GM23338 (cell line): ENCODE data around the gene TMPRSS5. TPM values are rescaled to one million over a fixed set of nuclear protein-coding genes. Genes with fewer than 3 reads are reported as not detected.

Experiments used
- ATAC-seq: fragments of 200-7000 bp; cut with Tn5 transposase; 3 replicates; pipeline ENCODE4 v1.9.1; 2020
- DNase-seq: peaks from one replicate; pipeline ENCODE4 v3.0.0-alpha.2; 2015; ENCODE audit warnings: low spot score
- H2AFZ ChIP-seq: fragments of 200-600 bp; sonication (generic); 2 replicates; pipeline ENCODE4 v1.8.0; 2016; ENCODE audit warnings: antibody characterized with exemption, mild to moderate bottlenecking, moderate library complexity
- H3F3A ChIP-seq: fragments of 200-600 bp; sonication (generic); replicated peaks from 2 replicates; pipeline ENCODE4 v1.8.0; 2017; ENCODE audit warnings: antibody characterized with exemption, mixed run types, low read depth
- H3K27ac ChIP-seq: fragments of 200-600 bp; sonication (generic); 2 replicates; pipeline ENCODE4 v1.6.1; 2016; ENCODE audit warnings: low read depth
- H3K27me3 ChIP-seq: fragments of 200-600 bp; sonication (generic); 2 replicates; pipeline ENCODE4 v1.8.0; 2016; ENCODE audit warnings: mild to moderate bottlenecking, mixed run types, moderate library complexity; ENCODE audit not compliant: insufficient read depth
- H3K36me3 ChIP-seq: fragments of 200-600 bp; sonication (generic); 2 replicates; pipeline ENCODE4 v1.8.0; 2016; ENCODE audit warnings: mild to moderate bottlenecking; ENCODE audit not compliant: insufficient read depth
- H3K4me1 ChIP-seq: fragments of 200-600 bp; sonication (generic); 2 replicates; pipeline ENCODE4 v1.8.0; 2016; ENCODE audit warnings: mild to moderate bottlenecking, moderate library complexity; ENCODE audit not compliant: insufficient read depth
- H3K4me2 ChIP-seq: fragments of 200-600 bp; sonication (generic); 2 replicates; pipeline ENCODE4 v1.7.1; 2017; ENCODE audit warnings: mixed run types
- H3K4me3 ChIP-seq: fragments of 200-600 bp; sonication (generic); 2 replicates; pipeline ENCODE4 v1.6.1; 2016; ENCODE audit warnings: mixed run types
- H3K79me2 ChIP-seq: fragments of 200-600 bp; sonication (generic); replicated peaks from 2 replicates; pipeline ENCODE4 v1.8.0; 2017; ENCODE audit warnings: mild to moderate bottlenecking; ENCODE audit not compliant: insufficient read depth
- H3K9me2 ChIP-seq: fragments of 200-600 bp; sonication (generic); 2 replicates; pipeline ENCODE4 v1.8.0; 2017; ENCODE audit not compliant: insufficient read depth
- H4K20me1 ChIP-seq: fragments of 200-600 bp; sonication (generic); replicated peaks from 2 replicates; pipeline ENCODE4 v1.8.0; 2017; ENCODE audit warnings: mild to moderate bottlenecking; ENCODE audit not compliant: insufficient read depth
- H3K27ac Mint-ChIP-seq: 2 replicates; pipeline ENCODE4 v1.8.0; 2020; ENCODE audit warnings: inconsistent platforms, mild to moderate bottlenecking, moderate library complexity, mixed read lengths
- H3K27me3 Mint-ChIP-seq: 3 replicates; pipeline ENCODE4 v1.8.0; 2022; ENCODE audit warnings: low read depth, mild to moderate bottlenecking, moderate library complexity, mixed read lengths, inconsistent platforms; ENCODE audit not compliant: insufficient read depth, poor library complexity
- H3K36me3 Mint-ChIP-seq: 3 replicates; pipeline ENCODE4 v1.8.0; 2021; ENCODE audit warnings: low read depth, mild to moderate bottlenecking, inconsistent platforms, moderate library complexity, mixed read lengths
- H3K4me1 Mint-ChIP-seq: 3 replicates; pipeline ENCODE4 v1.8.0; 2020; ENCODE audit warnings: mild to moderate bottlenecking, inconsistent platforms, mixed read lengths
- H3K4me3 Mint-ChIP-seq: 3 replicates; pipeline ENCODE4 v1.8.0; 2021; ENCODE audit warnings: moderate library complexity, mild to moderate bottlenecking, inconsistent platforms, mixed read lengths
- H3K9me3 Mint-ChIP-seq: 3 replicates; pipeline ENCODE4 v1.8.0; 2020; ENCODE audit warnings: moderate library complexity, mild to moderate bottlenecking, inconsistent platforms, mixed read lengths
- CREB1 ChIP-seq: fragments of 250-450 bp; sonication (Bioruptor Pico); IDR thresholded peaks from 2 replicates; pipeline ENCODE4 v1.5.0; 2020; ENCODE audit warnings: low read depth, mild to moderate bottlenecking, moderate library complexity
- EZH2 ChIP-seq: fragments of 200-600 bp; sonication (generic); IDR thresholded peaks from one replicate; pipeline ENCODE4 v1.8.0; 2017; ENCODE audit warnings: antibody characterized with exemption, mild to moderate bottlenecking, low read depth; ENCODE audit not compliant: unreplicated experiment
- EZH2phosphoT487 ChIP-seq: fragments of 200-600 bp; sonication (generic); IDR thresholded peaks from one replicate; pipeline ENCODE4 v1.8.1; 2018; ENCODE audit warnings: antibody characterized with exemption; ENCODE audit not compliant: unreplicated experiment
- JUNB ChIP-seq: IDR thresholded peaks from one replicate; pipeline ENCODE4 v1.6.1; 2016; ENCODE audit warnings: antibody characterized with exemption; ENCODE audit not compliant: unreplicated experiment
- NANOG ChIP-seq: IDR thresholded peaks from 2 replicates; pipeline ENCODE4 v1.6.1; 2016; ENCODE audit warnings: antibody characterized with exemption, borderline replicate concordance
- POLR2AphosphoS5 ChIP-seq: IDR thresholded peaks from 2 replicates; pipeline ENCODE4 v1.6.1; 2016; ENCODE audit warnings: antibody characterized with exemption, low read depth
- STAT1 ChIP-seq: IDR thresholded peaks from one replicate; pipeline ENCODE4 v1.6.1; 2016; ENCODE audit warnings: antibody characterized with exemption; ENCODE audit not compliant: unreplicated experiment
- ZNF114 ChIP-seq: fragments of 250-450 bp; sonication (Bioruptor Pico); IDR thresholded peaks from 2 replicates; pipeline ENCODE4 v1.5.0; 2020; ENCODE audit warnings: mild to moderate bottlenecking, moderate library complexity
- ZNF331 ChIP-seq: fragments of 250-450 bp; sonication (Bioruptor Pico); IDR thresholded peaks from 2 replicates; pipeline ENCODE4 v1.5.0; 2020; ENCODE audit warnings: low read depth, mild to moderate bottlenecking, moderate library complexity
- polyA plus RNA-seq: library from polyadenylated mRNA; unstranded; fragments of >200 nt; fragmentation: Nextera tagmentation; extraction: Ambion mirVana; gene quantifications from 2 replicates; pipeline ENCODE4 v1.2.1, GENCODE V29; 2016
- total RNA-seq: library from RNA; depleted of rRNA; stranded (reverse); fragments of >200 nt; shearing (Covaris generic); gene quantifications from 2 replicates; pipeline ENCODE4 v1.2.3, GENCODE V29; 2014
- TF ChIP-seq, protein P1 (sequence below): IDR thresholded peaks from 2 replicates; pipeline ENCODE4 v1.6.1; 2016; ENCODE audit warnings: antibody characterized with exemption
- TF ChIP-seq, protein P2 (sequence below): IDR thresholded peaks from one replicate; pipeline ENCODE4 v1.6.1; 2018; ENCODE audit warnings: antibody characterized with exemption; ENCODE audit not compliant: unreplicated experiment
- TF ChIP-seq, protein P3 (sequence below): fragments of 250-450 bp; sonication (Bioruptor Pico); IDR thresholded peaks from 2 replicates; pipeline ENCODE4 v1.5.0; 2020; ENCODE audit warnings: mild to moderate bottlenecking, moderate library complexity
- TF ChIP-seq, protein P4 (sequence below), 2 experiments: fragments of 200-600 bp in 1 of 2; sonication (generic) in 1 of 2; conservative IDR thresholded peaks; 2 replicates each; pipeline versions ENCODE4 v1.5.1 to v1.6.1; 2016 to 2017; ENCODE audit warnings: antibody characterized with exemption in 2 of 2, low read depth in 2 of 2, mild to moderate bottlenecking in 2 of 2, moderate library complexity in 1 of 2

TMPRSS5 gene
- total and polyA plus RNA-seq, 2 experiments from 2014 or later, result not detected

DNA sequence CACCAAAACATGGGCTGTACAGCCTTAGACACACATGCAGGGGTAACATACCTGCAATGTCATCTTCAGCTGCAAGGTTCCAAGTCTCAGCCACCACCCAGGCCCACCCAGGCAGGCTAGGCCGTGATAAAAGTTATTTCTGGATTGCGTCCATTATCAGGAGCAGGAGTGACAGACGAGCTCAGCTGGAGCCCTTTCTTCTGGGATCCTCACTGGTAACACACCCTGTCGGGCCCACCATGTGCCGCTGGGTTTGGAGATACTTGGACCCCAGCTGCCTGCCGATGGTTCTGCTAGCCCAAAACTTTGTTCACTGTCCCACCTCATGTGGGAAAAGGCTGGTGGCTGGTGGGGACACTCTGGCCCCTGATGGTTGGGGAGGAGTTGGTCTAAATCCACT, 24.8 kb downstream of the TMPRSS5 start:
- Histone ChIP-seq H3K27ac (no peak overlapping the region), H3K4me2 (no peak overlapping the region), H3K36me3 (no peaks in the 10 kb centered on the region; the same call in 1 of the 2 replicates), H3F3A (no peaks in the 10 kb centered on the region), H3K9me2 (no peaks in the 10 kb centered on the region; the same call in 1 of the 2 replicates), H3K4me1 (no peaks in the 10 kb centered on the region), H3K27me3 (no peaks in the 10 kb centered on the region), H4K20me1 (no peaks in the 10 kb centered on the region), H3K4me3 (no peak overlapping the region), H2AFZ (no peak overlapping the region), H3K79me2 (no peaks in the 10 kb centered on the region)
- ATAC-seq (no peak), DNase-seq (no peak)
- Mint-ChIP-seq H3K4me1 (peaks cover 3% of the 10 kb centered on the region), H3K27me3 (peaks cover 4% of the 10 kb centered on the region), H3K4me3 (no peak overlapping the region), H3K9me3 (no peaks in the 10 kb centered on the region), H3K36me3 (no peaks in the 10 kb centered on the region), H3K27ac (no peak overlapping the region)
- TF ChIP-seq, protein P1, sequence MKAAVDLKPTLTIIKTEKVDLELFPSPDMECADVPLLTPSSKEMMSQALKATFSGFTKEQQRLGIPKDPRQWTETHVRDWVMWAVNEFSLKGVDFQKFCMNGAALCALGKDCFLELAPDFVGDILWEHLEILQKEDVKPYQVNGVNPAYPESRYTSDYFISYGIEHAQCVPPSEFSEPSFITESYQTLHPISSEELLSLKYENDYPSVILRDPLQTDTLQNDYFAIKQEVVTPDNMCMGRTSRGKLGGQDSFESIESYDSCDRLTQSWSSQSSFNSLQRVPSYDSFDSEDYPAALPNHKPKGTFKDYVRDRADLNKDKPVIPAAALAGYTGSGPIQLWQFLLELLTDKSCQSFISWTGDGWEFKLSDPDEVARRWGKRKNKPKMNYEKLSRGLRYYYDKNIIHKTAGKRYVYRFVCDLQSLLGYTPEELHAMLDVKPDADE, result no peak
- TF ChIP-seq EZH2, result no peak
- no peak for TF ChIP-seq ZNF331 (CRISPR knock-in tag)
- TF ChIP-seq, protein P2, sequence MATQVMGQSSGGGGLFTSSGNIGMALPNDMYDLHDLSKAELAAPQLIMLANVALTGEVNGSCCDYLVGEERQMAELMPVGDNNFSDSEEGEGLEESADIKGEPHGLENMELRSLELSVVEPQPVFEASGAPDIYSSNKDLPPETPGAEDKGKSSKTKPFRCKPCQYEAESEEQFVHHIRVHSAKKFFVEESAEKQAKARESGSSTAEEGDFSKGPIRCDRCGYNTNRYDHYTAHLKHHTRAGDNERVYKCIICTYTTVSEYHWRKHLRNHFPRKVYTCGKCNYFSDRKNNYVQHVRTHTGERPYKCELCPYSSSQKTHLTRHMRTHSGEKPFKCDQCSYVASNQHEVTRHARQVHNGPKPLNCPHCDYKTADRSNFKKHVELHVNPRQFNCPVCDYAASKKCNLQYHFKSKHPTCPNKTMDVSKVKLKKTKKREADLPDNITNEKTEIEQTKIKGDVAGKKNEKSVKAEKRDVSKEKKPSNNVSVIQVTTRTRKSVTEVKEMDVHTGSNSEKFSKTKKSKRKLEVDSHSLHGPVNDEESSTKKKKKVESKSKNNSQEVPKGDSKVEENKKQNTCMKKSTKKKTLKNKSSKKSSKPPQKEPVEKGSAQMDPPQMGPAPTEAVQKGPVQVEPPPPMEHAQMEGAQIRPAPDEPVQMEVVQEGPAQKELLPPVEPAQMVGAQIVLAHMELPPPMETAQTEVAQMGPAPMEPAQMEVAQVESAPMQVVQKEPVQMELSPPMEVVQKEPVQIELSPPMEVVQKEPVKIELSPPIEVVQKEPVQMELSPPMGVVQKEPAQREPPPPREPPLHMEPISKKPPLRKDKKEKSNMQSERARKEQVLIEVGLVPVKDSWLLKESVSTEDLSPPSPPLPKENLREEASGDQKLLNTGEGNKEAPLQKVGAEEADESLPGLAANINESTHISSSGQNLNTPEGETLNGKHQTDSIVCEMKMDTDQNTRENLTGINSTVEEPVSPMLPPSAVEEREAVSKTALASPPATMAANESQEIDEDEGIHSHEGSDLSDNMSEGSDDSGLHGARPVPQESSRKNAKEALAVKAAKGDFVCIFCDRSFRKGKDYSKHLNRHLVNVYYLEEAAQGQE, result no peak
- TF ChIP-seq, protein P3, sequence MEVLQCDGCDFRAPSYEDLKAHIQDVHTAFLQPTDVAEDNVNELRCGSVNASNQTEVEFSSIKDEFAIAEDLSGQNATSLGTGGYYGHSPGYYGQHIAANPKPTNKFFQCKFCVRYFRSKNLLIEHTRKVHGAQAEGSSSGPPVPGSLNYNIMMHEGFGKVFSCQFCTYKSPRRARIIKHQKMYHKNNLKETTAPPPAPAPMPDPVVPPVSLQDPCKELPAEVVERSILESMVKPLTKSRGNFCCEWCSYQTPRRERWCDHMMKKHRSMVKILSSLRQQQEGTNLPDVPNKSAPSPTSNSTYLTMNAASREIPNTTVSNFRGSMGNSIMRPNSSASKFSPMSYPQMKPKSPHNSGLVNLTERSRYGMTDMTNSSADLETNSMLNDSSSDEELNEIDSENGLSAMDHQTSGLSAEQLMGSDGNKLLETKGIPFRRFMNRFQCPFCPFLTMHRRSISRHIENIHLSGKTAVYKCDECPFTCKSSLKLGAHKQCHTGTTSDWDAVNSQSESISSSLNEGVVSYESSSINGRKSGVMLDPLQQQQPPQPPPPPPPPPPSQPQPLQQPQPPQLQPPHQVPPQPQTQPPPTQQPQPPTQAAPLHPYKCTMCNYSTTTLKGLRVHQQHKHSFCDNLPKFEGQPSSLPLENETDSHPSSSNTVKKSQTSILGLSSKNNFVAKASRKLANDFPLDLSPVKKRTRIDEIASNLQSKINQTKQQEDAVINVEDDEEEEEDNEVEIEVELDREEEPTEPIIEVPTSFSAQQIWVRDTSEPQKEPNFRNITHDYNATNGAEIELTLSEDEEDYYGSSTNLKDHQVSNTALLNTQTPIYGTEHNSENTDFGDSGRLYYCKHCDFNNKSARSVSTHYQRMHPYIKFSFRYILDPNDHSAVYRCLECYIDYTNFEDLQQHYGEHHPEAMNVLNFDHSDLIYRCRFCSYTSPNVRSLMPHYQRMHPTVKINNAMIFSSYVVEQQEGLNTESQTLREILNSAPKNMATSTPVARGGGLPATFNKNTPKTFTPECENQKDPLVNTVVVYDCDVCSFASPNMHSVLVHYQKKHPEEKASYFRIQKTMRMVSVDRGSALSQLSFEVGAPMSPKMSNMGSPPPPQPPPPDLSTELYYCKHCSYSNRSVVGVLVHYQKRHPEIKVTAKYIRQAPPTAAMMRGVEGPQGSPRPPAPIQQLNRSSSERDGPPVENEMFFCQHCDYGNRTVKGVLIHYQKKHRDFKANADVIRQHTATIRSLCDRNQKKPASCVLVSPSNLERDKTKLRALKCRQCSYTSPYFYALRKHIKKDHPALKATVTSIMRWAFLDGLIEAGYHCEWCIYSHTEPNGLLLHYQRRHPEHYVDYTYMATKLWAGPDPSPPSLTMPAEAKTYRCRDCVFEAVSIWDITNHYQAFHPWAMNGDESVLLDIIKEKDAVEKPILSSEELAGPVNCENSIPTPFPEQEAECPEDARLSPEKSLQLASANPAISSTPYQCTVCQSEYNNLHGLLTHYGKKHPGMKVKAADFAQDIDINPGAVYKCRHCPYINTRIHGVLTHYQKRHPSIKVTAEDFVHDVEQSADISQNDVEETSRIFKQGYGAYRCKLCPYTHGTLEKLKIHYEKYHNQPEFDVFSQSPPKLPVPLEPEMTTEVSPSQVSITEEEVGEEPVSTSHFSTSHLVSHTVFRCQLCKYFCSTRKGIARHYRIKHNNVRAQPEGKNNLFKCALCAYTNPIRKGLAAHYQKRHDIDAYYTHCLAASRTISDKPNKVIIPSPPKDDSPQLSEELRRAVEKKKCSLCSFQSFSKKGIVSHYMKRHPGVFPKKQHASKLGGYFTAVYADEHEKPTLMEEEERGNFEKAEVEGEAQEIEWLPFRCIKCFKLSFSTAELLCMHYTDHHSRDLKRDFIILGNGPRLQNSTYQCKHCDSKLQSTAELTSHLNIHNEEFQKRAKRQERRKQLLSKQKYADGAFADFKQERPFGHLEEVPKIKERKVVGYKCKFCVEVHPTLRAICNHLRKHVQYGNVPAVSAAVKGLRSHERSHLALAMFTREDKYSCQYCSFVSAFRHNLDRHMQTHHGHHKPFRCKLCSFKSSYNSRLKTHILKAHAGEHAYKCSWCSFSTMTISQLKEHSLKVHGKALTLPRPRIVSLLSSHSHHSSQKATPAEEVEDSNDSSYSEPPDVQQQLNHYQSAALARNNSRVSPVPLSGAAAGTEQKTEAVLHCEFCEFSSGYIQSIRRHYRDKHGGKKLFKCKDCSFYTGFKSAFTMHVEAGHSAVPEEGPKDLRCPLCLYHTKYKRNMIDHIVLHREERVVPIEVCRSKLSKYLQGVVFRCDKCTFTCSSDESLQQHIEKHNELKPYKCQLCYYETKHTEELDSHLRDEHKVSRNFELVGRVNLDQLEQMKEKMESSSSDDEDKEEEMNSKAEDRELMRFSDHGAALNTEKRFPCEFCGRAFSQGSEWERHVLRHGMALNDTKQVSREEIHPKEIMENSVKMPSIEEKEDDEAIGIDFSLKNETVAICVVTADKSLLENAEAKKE (CRISPR knock-in tag), result no peak
- TF ChIP-seq NANOG, result no peak
- no peak for TF ChIP-seq STAT1
- no peak for TF ChIP-seq ZNF114 (CRISPR knock-in tag)
- TF ChIP-seq, protein P4, sequence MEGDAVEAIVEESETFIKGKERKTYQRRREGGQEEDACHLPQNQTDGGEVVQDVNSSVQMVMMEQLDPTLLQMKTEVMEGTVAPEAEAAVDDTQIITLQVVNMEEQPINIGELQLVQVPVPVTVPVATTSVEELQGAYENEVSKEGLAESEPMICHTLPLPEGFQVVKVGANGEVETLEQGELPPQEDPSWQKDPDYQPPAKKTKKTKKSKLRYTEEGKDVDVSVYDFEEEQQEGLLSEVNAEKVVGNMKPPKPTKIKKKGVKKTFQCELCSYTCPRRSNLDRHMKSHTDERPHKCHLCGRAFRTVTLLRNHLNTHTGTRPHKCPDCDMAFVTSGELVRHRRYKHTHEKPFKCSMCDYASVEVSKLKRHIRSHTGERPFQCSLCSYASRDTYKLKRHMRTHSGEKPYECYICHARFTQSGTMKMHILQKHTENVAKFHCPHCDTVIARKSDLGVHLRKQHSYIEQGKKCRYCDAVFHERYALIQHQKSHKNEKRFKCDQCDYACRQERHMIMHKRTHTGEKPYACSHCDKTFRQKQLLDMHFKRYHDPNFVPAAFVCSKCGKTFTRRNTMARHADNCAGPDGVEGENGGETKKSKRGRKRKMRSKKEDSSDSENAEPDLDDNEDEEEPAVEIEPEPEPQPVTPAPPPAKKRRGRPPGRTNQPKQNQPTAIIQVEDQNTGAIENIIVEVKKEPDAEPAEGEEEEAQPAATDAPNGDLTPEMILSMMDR (conservative IDR thresholded peaks at IDR 0.05; ENCODE audit: low read depth in 2 of 2), result no peak
- TF ChIP-seq JUNB, result no peak
- no peak for TF ChIP-seq EZH2phosphoT487
- TF ChIP-seq CREB1 (CRISPR knock-in tag), result no peak
- no peak for TF ChIP-seq POLR2AphosphoS5
